LoVo (cell line): Measurements from ENCODE around the gene IL17RB.

Experiments
- DNase-seq: peaks from one replicate; pipeline ENCODE4 v3.0.0-alpha.2; 2016; ENCODE audit warnings: low spot score

Gene IL17RB

GRCh38 chr3:53811143-53811927 is 35.0 kb upstream of the IL17RB start:
- DNase-seq = no peak

GRCh38 chr3:53812434-53812833 is 33.9 kb upstream of the IL17RB start:
- DNase-seq = no peak

- DNase-seq = no peak
Measured at GRCh38 chr3:53813229-53813628, 33.1 kb upstream of the IL17RB start.

- DNase-seq = no peak
Measured at GRCh38 chr3:53813876-53814275, 32.5 kb upstream of the IL17RB start.

GRCh38 chr3:53815067-53815466 is 31.3 kb upstream of the IL17RB start:
- no peak for DNase-seq

GRCh38 chr3:53815651-53816050 is 30.7 kb upstream of the IL17RB start:
- no peak for DNase-seq

DNA sequence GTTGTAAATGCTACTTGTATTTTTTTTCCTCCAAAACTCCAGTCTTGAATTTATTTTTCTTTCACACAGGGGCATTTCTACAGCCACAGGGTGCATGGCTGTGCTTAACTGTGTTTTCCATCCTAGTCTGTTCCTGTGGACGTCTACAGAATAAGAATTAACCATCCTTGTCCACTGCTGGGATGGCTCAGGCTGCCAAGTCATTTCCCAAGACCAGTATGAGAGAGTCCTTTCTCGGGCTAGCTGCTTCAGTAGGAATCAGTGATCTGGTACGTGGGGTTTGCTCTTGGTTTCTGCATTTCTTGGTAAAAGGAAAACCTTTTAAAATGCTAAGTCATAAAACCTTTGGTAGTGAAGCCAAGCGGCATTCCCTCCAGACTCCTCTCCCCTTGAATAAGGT is 29.9 kb upstream of the IL17RB start:
- DNase-seq = no peak

- no peak for DNase-seq
Measured at GRCh38 chr3:53817211-53817610, 29.2 kb upstream of the IL17RB start.

- no peak for DNase-seq
Measured at GRCh38 chr3:53817809-53818208, 28.6 kb upstream of the IL17RB start.

DNA sequence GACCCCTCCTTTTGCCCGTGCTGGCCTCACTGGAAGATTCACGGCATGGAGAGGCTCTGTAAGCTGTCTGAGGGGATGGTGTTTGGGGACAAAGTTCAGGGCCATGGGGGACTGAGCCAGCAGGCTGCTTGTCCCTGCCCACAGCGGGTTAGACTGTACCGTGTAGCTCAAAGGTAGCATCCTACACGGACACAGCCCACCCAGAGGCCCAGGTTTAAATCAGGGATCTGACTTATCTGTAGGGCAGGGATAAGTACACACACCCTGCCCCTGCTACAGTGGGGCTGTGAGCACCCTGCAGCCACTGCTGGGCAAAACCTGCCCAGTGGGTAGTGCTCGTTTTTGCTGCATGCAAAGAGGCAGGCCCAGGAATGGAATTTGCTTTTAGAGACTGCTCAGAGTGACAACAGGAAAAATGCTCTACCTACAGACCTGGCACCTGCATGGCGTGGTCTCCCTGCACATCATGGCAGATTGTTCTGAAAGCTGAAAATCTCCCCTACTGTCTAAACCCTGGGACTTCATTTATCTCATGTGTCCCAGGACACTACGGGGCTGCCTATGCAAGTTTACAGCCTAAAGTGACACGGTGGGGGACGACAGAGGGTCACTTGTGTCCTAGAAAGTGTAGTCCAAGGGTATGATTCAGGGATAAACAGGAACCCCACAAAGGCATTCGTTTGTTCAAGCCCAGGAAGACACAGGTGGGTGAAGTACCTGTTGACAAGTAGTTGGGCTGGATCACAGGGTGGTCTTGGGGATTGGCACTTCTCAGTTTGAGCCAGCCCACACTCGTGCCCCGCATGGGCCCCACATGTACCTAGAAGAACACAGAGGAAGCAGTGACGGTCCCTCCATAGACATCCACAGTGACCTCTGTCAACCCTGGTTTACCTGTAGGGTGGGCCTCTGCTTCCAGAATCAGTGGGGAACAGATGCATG is 27.9 kb upstream of the IL17RB start:
- no peak for DNase-seq

- no peak for DNase-seq
Measured at GRCh38 chr3:53819163-53819868, 27.1 kb upstream of the IL17RB start.

DNA sequence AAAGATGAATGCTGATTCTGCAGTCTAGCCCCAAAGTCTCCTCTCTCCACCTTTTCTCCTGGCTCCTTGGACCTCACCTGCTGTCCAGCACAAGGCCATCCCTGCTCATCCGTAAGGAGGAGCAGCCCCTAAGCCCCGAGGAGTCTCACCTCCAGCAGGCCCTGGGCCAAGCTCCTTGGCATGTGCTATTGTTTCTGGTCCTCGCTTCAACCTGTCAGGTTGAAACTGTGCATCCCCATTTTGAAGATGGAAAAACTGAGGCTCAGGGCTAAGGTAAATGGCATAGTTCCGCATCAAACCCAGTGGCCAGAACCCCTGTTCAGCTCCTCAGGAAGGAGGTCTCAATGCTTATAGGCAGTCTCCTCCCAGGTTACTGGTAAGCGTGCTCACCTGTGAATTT is 26.3 kb upstream of the IL17RB start:
- no peak for DNase-seq

DNA sequence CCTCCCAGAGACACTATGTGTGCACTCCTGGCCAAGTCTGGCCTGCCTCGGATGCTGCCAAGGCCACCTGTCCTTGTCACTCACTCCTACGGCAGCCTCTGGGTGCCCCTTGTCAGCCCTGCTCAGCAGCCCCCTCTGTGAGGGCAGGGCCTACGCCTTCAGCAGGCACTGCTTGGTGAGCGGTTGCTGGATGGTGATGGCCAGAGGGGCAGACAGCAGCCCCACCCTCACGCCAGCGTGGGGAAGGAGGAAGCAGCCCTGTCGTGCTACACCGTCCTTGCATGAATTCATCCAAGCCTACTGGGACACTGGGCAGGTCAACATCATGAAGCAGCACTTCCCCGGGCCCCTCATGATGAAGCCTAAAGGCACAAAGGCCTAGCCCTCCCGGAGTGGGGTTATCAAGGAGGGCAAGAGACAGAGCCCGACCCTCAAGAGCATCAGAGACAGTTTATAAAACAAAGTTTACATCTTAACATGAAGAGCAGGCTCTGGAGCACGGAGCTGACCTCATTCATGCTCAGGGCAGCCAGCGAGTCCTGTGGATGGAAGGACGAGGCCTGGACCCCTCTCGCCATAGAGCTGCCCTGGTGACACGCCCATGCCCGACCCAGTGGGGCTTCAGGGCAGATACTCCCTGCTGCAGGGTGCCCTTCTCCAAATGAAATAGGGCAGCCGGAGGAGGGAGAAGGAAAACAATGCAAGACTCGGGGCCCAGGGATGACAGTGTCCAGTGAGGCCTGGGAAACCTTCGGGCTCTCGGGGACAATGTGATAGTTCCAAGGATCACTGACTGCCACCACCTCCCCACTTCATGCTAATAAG is 25.4 kb upstream of the IL17RB start:
- DNase-seq = no peak

DNA sequence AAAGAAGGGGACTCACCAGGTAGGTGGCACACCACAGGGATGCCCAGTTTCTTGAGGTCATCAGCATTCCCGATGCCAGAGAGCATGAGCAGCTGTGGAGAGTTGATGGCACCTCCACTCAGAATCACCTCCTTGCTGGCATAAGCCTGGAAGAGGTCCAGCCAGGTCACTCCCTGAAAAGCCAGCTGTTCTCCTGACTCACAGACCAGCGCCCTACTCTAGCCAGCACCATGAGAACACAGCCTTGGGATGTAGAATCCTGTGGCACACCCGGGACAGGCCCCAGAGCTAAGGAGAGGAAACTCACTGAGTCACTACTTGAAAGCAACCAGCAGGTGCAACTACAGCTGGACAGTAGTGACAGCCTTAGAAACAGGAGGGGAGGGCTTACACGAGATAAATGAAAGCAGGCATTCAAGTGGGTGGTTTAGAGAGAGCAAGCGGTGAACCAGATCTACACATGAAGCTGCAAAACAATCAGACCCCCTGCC is 24.7 kb upstream of the IL17RB start:
- DNase-seq = no peak

DNA sequence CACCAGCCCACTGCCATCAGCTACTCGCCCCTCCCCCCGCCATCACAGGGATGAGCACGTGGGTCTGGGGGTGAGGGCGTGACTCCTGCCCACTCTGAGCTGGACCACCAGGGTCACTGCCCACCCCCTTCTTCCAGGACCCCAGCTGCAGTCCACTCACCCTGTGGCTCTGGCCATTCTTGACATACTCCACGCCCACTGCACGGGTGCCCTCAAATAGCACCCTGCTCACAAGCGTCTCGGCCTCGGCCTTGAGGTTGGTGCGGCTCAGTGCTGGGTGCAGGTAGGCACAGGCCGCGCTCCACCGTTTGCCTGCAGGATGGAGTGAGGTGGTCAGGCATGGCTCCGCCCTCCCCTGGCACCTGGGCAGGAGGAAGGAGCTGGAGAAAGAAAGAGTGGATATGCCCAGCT is 24.0 kb upstream of the IL17RB start:
- no peak for DNase-seq

DNA sequence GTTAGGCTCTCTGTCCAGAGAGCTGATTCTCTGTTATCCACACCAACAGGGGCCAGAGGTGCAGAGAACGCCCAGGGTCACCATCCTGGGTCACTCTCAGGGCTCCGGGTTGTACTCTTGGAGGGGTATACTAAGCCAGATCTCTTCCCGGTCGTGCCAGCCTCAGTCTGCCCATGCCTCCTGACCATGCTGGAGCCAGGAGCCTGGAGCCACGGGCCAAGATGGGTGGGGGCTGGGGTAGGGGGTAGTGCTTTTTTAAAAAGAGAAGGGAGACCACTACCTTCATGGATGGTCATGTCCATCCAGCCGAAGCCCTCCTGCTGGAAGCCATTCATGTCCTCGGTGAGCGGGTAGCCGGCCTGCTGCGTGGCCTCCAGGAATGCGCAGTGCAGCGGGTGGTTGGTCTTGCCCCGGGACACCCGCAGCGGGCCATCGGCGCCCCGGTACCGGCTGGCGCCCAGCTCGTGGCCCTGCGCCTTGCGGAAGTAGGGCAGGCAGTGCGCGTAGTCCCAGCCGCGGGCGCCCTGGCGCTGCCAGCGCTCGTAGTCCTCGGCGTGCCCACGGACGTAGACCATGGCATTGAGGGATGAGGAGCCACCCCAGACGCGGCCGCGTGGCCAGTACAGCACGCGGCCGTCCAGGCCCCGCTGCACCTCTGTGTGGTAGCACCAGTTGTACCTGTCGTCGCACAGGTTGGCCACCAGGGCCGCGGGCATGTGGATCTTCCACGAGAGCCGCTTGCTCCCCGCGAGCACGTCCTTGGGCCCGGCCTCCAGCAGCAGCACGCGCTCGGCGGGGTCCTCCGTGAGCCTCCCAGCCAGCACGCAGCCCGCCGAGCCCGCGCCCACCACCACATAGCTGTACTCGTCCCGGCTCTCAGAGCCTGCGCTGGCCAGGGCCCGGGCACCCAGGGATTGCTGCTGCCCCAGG is 23.1 kb upstream of the IL17RB start:
- no peak for DNase-seq

DNA sequence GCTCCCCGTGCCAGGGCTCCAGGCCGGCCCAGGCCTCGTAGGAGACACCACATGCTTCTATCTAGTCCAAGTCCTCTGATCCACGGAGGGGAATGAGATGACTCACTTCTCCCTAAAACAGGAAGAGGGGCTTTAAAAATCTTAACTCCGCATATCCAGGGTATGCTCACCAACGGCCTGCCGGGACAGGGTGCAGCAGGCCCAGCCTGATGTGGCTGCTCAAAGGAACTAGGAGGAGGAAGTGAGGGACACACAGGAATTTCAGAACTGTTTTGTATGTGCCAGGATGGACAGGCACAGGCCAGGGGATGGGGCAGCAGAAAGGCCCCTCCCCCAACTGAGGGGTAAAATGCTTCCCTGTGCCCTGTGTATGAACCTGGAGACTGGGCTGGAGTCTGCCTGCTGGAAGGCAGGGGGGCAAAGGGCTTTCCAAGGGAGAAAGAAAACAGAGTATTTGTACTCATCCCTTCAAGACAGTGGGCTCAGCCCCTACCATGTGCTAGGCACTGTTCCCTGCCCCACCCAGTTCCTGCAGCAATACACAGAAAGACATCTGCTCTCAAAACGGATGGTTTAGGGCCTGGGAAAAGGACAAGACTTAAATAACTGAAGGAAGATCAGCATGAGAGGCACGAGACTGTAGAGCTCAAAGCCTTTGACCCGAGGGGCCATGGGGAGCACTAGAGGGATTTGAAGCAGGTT is 22.3 kb upstream of the IL17RB start:
- DNase-seq = no peak

DNA sequence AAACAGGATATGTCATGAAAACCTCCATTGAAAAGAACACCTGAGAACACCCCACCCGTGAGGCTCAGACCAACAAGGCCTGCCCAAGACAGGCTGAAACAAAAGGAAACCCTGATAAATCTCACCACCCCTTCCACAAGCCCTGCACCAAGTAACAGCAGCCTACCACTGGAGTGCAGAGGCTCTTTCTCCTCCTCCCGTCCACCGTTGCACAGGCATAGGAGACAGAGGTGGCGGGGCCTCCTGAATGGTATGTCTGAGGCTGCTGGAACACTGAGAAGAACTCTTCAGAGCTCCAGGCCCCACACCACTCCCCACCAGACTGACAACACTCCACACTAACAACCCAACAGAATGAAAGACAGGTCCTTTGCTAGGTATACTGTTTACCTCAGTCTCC is 21.6 kb upstream of the IL17RB start:
- no peak for DNase-seq

- DNase-seq = no peak
Measured at GRCh38 chr3:53826048-53826447, 20.3 kb upstream of the IL17RB start.

DNA sequence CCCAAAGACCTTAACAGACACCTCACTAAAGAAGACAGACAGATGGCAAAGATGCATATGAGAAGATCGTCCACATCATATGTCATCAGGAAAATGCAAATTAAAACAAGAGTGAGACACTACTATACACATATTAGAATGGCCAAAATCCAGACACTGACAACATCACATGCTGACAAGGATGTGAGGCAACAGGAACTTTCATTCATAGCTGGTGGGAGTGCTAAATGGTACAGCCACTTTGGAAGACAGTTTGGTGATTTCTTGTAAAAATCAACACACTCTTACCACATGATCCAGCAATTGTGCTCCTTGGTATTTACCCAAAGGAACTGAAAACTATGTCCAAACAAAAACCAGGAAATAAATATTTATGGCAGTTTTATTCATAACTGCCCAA is 17.8 kb upstream of the IL17RB start:
- DNase-seq = no peak
